Cardiac fibroblast (primary cell): ENCODE measurements around the gene SERAC1.
A peak's percentile ranks its signal among the peaks of the same experiment; 100 is the strongest.

Experiments
- DNase-seq, 2 donors: peaks; one replicate each; pipeline versions ENCODE4 v3.0.0 to v3.0.0-alpha.2; 2010; ENCODE audit warnings: low read depth in 2 of 2
- H3K4me3 ChIP-seq, 2 donors: replicated peaks in 1 of 2; 1 replicate in 1 of 2; 2 replicates in 1 of 2; pipeline ENCODE4 v1.5.1; 2011; ENCODE audit warnings: low read depth in 2 of 2, low read length in 2 of 2, mild to moderate bottlenecking in 2 of 2, moderate library complexity in 1 of 2
- CTCF ChIP-seq: IDR thresholded peaks from one replicate; pipeline ENCODE4 v1.5.1; 2011; ENCODE audit warnings: low read depth, mild to moderate bottlenecking, low read length, inconsistent platforms

Gene SERAC1

GRCh38 chr6:158066136-158066781 is 101.8 kb downstream of the SERAC1 start:
- no peak for TF ChIP-seq CTCF
- no peak overlapping the region for H3K4me3 ChIP-seq
- no peak for DNase-seq

DNA sequence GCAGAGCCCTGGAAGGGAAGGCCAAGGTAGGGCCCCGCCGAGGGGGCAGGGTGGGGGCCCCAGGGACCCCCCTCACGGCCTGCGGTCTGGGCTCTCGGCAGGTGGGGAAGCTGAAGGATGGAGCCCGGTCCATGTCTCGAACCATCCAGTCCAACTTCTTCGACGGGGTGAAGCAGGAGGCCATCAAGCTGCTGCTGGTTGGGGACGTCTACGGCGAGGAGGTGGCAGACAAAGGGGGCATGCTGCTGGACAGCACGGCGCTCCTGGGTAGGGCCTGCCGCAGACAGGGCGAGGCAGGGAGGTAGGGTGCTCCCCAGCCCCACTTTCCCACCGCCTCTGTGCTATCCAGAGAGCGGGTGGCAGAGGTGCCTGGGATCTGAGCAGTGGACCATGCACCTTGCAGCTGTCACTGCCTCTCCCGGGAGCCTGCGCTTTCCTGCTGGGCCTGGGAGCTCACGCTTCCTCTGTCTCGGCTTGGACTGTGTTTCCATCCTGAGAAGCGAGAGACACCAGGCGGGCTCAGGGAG is 103.3 kb downstream of the SERAC1 start:
- no peak for TF ChIP-seq CTCF
- no peak overlapping the region for H3K4me3 ChIP-seq
- DNase-seq = no peak

DNA sequence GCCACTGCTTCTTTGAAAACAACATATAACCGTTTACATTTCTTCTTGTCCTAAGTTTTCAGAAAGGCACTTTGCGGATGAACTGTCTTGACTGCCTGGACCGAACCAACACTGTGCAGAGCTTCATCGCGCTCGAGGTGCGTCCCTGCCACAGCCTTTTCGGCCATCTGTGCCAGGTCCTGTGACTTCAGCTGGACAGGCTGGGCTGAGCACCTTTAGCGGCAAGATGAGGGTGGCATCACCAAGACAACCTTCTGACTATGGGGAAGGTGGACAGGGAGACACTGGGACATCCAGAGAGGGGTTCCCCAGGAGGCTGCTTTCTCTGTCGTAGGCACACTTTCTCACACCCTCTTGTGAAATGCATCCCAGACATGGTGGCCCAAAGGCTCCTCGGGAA is 104.3 kb downstream of the SERAC1 start:
- DNase-seq = no peak
- no peak overlapping the region for H3K4me3 ChIP-seq
- TF ChIP-seq CTCF = no peak

GRCh38 chr6:158061709-158062461 is 106.2 kb downstream of the SERAC1 start:
- TF ChIP-seq CTCF = no peak
- no peak for DNase-seq
- H3K4me3 ChIP-seq = no peak overlapping the region

GRCh38 chr6:158061361-158061708 is 106.7 kb downstream of the SERAC1 start:
- no peak for TF ChIP-seq CTCF
- no peak for DNase-seq
- no peak overlapping the region for H3K4me3 ChIP-seq

DNA sequence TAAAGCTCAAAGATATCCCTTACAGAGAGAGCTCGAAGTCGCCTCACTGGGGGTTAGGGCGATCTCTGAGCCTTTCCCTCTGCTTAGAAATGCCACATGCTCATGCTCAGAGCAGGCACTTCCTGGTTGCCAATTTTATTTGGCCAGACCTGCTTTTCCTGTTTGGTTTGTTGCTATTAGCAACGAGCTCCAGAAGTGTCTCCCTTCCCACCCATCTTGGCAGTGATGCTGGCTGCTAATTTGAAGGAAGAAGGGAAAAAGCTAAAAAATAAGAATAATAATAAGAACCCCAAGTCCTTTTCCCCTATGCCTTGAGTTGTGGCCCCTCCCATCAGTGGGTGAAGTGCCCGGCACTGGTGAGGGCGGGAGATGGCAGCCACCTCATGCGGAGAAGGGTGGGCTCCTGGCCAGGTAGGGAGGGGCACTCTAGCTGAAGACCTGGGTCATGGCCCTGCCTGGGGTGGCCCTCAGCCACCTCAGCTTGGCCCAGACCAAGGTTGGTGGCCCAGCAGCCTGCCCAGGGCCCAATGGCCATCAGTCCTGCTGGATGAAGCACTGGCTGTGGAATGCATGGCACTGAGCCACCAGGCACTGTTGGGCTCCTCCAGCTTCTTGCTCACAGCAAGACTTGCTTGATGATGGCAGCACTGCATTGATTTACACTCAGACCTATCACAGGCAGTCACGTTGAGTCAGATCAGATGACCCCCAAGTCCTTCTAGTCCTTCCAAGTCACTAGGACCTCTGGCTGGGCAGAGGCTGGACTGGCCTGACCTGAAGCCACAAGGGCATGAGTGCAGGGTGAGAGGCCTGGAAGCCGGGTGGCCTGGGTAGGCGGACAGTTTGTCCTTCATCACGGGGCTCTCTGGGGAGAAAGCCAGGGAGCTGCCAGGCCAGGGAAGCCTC is 107.4 kb downstream of the SERAC1 start:
- no peak overlapping the region for H3K4me3 ChIP-seq
- TF ChIP-seq CTCF = no peak
- peak; percentile 96 to 98 for DNase-seq
